ENCODE measurements around the gene GXYLT2. TPM values are rescaled to one million over a fixed set of nuclear protein-coding genes. Genes with fewer than 3 reads are reported as not detected.

Gene GXYLT2
- total and polyA plus RNA-seq, 10 of the 15 experiments (the other 5 are each of a cell fraction or from before 2014, with no cell fraction given): 0.27 to 2.6 (median 0.78) TPM

- TF ChIP-seq ETV6 (conservative IDR thresholded peaks at IDR 0.05 in 1 of 2, IDR thresholded peaks at IDR 0.05 in 1 of 2; ENCODE audit: borderline replicate concordance in 1 of 2, low read depth in 1 of 2) (peak in 1 of 2 experiments; percentile 91; a peak in 2 of 4 replicates), NR2F1 (conservative IDR thresholded peaks at IDR 0.05) (peak; percentile 71), MXI1 (IDR thresholded peaks at IDR 0.05; ENCODE audit: low read depth, low read length) (peak; percentile 99), PML (IDR thresholded peaks at IDR 0.05; ENCODE audit: low read length) (peak; percentile 3; the same call in 1 of the 2 replicates), IKZF1 (conservative IDR thresholded peaks at IDR 0.05) (peak; percentile 73; the same call in 1 of the 2 replicates), SMC3 (IDR thresholded peaks at IDR 0.05; ENCODE audit: borderline replicate concordance, low read length) (no peak), GABPA (IDR thresholded peaks at IDR 0.05; ENCODE audit: low read depth) (peak; percentile 94), RCOR1 (conservative IDR thresholded peaks at IDR 0.05; ENCODE audit: low read depth, low read length) (0 out of 2 replicates have a peak, but pooled peaks have one; percentile 41), TAF1 (IDR thresholded peaks at IDR 0.05; ENCODE audit: borderline replicate concordance, low read depth, low read length) (peak; percentile 54; the same call in 1 of the 2 replicates), SP1 (IDR thresholded peaks at IDR 0.05; ENCODE audit: low read depth, low read length) (peak; percentile 22), SMAD5 (IDR thresholded peaks at IDR 0.05; ENCODE audit: low read depth) (peak; percentile 75; the same call in 1 of the 2 replicates), CREB1 (IDR thresholded peaks at IDR 0.05; ENCODE audit: low read depth) (peak; percentile 50; the same call in 1 of the 2 replicates), PRDM15 (CRISPR knock-in tag; IDR thresholded peaks at IDR 0.05) (no peak), SREBF2 (IDR thresholded peaks at IDR 0.05; ENCODE audit: low read length) (no peak), MAX (IDR thresholded peaks at IDR 0.05; ENCODE audit: low read depth, low read length) (peak; percentile 93), KLF5 (IDR thresholded peaks at IDR 0.05; ENCODE audit: partially characterized antibody) (no peak)
These were observed 39.8 kb upstream of the GXYLT2 start, which contains the start of gene SHQ1 (continued) for GRCh38 chr3:72847751-72848702.

Data from GM12878 (cell line).